Measurements from ENCODE around the gene IL1B. TPM values are rescaled to one million over a fixed set of nuclear protein-coding genes. Genes with fewer than 3 reads are reported as not detected.

The IL1B gene
- total RNA-seq, 4 donors from 2014 or later: 0.22 to 2.7 (median 0.39) TPM; not detected in 1

DNA sequence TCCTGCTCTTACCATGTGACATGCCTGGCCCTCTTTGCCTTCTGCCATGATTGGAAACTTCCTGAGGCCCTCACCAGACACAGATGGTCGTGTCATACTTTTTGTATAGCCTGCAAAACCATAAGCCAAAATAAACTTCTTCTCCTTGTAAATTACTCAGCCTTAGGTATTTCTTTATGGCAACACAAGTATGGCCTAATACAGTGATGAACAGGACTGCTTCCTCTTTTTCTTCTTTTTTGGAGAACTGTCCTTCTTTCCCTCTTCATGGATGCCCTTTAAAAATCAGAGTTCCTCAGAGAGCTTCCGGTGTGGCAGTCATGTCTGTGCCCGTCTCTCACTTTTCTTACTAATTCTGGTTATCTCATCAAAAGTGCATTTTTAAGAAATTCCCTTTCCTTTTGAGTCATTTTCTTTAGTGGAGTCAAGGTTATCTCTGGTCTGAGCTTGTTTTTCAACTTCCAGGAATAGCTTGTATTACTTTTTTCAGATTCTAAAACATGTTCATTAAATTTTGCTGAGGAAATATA is 43.1 kb downstream of the IL1B start:
- no peak overlapping the region for H3K27ac ChIP-seq

DNA sequence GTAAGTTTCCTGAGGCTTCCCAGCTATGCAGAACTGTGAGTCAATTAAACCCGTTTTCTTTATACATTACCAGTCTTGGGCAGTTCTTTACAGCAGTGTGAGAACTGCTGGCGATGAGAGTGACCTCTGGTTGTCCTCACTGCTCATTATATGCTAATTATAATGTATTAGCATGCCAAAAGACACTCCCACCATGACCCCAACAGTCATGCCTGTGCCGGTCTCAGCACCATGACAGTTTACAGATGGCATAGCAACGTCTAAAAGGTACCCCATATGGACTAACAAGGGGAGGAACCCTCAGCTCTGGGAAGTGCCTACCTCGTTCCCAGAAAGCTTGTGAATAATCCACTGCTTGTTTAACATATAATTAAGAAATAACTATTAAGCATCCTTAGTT is 44.2 kb downstream of the IL1B start:
- no peaks in the 10 kb centered on the region for H3K9me3 ChIP-seq
- no peaks in the 10 kb centered on the region for H3K4me1 ChIP-seq
- WGBS, 2 donors: 78 to 80% methylated on average over 5 of the region's 5 CpGs
- H3K4me3 ChIP-seq: no peak overlapping the region
- no peaks in the 10 kb centered on the region for H3K36me3 ChIP-seq
- TF ChIP-seq, protein P1, sequence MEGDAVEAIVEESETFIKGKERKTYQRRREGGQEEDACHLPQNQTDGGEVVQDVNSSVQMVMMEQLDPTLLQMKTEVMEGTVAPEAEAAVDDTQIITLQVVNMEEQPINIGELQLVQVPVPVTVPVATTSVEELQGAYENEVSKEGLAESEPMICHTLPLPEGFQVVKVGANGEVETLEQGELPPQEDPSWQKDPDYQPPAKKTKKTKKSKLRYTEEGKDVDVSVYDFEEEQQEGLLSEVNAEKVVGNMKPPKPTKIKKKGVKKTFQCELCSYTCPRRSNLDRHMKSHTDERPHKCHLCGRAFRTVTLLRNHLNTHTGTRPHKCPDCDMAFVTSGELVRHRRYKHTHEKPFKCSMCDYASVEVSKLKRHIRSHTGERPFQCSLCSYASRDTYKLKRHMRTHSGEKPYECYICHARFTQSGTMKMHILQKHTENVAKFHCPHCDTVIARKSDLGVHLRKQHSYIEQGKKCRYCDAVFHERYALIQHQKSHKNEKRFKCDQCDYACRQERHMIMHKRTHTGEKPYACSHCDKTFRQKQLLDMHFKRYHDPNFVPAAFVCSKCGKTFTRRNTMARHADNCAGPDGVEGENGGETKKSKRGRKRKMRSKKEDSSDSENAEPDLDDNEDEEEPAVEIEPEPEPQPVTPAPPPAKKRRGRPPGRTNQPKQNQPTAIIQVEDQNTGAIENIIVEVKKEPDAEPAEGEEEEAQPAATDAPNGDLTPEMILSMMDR (IDR thresholded peaks at IDR 0.05): no peak
- no peak for TF ChIP-seq POLR2A (IDR thresholded peaks at IDR 0.05)
- TF ChIP-seq EP300 (IDR thresholded peaks at IDR 0.05): no peak
- no peak for DNase-seq (ENCODE audit: low spot score in 2 of 2)
- no peaks in the 10 kb centered on the region for H3K27me3 ChIP-seq
- H3K27ac ChIP-seq: no peak overlapping the region

More for the DNA sequence above, 43.1 kb downstream of the IL1B start:
- no peaks in the 10 kb centered on the region for H3K36me3 ChIP-seq
- no peaks in the 10 kb centered on the region for H3K4me1 ChIP-seq
- TF ChIP-seq, protein P1 (IDR thresholded peaks at IDR 0.05): no peak
- TF ChIP-seq EP300 (IDR thresholded peaks at IDR 0.05) (no peak), POLR2A (IDR thresholded peaks at IDR 0.05) (no peak)
- no peaks in the 10 kb centered on the region for H3K9me3 ChIP-seq
- H3K27me3 ChIP-seq: no peaks in the 10 kb centered on the region
- 71 to 72% methylated on average over 3 of the region's 3 CpGs for WGBS, 2 donors
- no peak overlapping the region for H3K4me3 ChIP-seq
- DNase-seq (ENCODE audit: low spot score in 2 of 2): no peak

GRCh38 chr2:112791693-112792230 is 44.8 kb downstream of the IL1B start:
- no peaks in the 10 kb centered on the region for H3K36me3 ChIP-seq
- H3K27me3 ChIP-seq: no peaks in the 10 kb centered on the region
- H3K4me1 ChIP-seq: no peaks in the 10 kb centered on the region
- DNase-seq (ENCODE audit: low spot score in 2 of 2): no peak
- WGBS, 2 donors: 93 to 99% methylated on average over 3 of the region's 3 CpGs
- H3K27ac ChIP-seq: no peak overlapping the region
- H3K9me3 ChIP-seq: no peaks in the 10 kb centered on the region
- no peak overlapping the region for H3K4me3 ChIP-seq
- TF ChIP-seq, protein P1 (IDR thresholded peaks at IDR 0.05): no peak
- no peak for TF ChIP-seq POLR2A (IDR thresholded peaks at IDR 0.05)
- TF ChIP-seq EP300 (IDR thresholded peaks at IDR 0.05): no peak

GRCh38 chr2:112791019-112791418 is 45.6 kb downstream of the IL1B start:
- TF ChIP-seq EP300 (IDR thresholded peaks at IDR 0.05) (no peak), POLR2A (IDR thresholded peaks at IDR 0.05) (no peak)
- TF ChIP-seq, protein P1 (IDR thresholded peaks at IDR 0.05): no peak
- Histone ChIP-seq H3K27me3 (no peaks in the 10 kb centered on the region), H3K4me3 (no peak overlapping the region), H3K4me1 (no peaks in the 10 kb centered on the region), H3K36me3 (no peaks in the 10 kb centered on the region), H3K27ac (no peak overlapping the region), H3K9me3 (no peaks in the 10 kb centered on the region)
- DNase-seq (ENCODE audit: low spot score in 2 of 2): no peak
- 89 to 92% methylated on average over 2 to 3 of the region's 3 CpGs for WGBS, 2 donors

- DNase-seq (ENCODE audit: low spot score in 2 of 2): no peak
- H3K4me3 ChIP-seq: no peak overlapping the region
- no peaks in the 10 kb centered on the region for H3K4me1 ChIP-seq
- TF ChIP-seq, protein P1 (IDR thresholded peaks at IDR 0.05): no peak
- TF ChIP-seq EP300 (IDR thresholded peaks at IDR 0.05) (no peak), POLR2A (IDR thresholded peaks at IDR 0.05) (no peak)
- 85 to 90% methylated on average over 5 of the region's 5 CpGs for WGBS, 2 donors
- no peaks in the 10 kb centered on the region for H3K27me3 ChIP-seq
- no peak overlapping the region for H3K27ac ChIP-seq
- H3K9me3 ChIP-seq: no peaks in the 10 kb centered on the region
- no peaks in the 10 kb centered on the region for H3K36me3 ChIP-seq
These were observed 46.3 kb downstream of the IL1B start for GRCh38 chr2:112790305-112790704.

All from tibial nerve (tissue), 4 donors.